K562 (cell line): Measurements from ENCODE around the gene DDR2. TPM values are rescaled to one million over a fixed set of nuclear protein-coding genes. Genes with fewer than 3 reads are reported as not detected.

ENCODE experiments used
- ATAC-seq: fragments of 200-7000 bp; cut with Tn5 transposase; 3 replicates; pipeline ENCODE4 v1.9.1; 2020; ENCODE audit warnings: moderate library complexity
- BruUV-seq: library from RNA; stranded (reverse); fragments of 400-500 nt; replicated peaks from 2 replicates; lab custom pipeline; 2021; lab: Mats Ljungman, UMichigan
- CTCF ChIA-PET: fragments of 300-600 bp; formaldehyde crosslinking; extraction: SDS; loops from one replicate; lab custom pipeline; 2021; ENCODE audit warnings: low intra/inter-chr PET ratio; lab: Yijun Ruan, JAX
- POLR2A ChIA-PET: fragments of 300-600, 350-650 bp; sonication (Branson Sonifier 250); formaldehyde crosslinking; extraction: SDS; loops from one replicate; lab custom pipeline; 2021; ENCODE audit warnings: antibody characterized with exemption, inconsistent platforms; lab: Yijun Ruan, JAX
- DNase-seq, 4 experiments: peaks; one replicate each; pipeline versions ENCODE4 v3.0.0 to v3.0.0-alpha.2; 2011 to 2018; ENCODE audit warnings: low spot score in 3 of 4, mixed read lengths in 3 of 4; ENCODE audit errors: extremely low read depth in 1 of 4
- FAIRE-seq: peaks from 2 replicates; lab custom pipeline; 2011; peaks lifted over from hg19 to GRCh38; lab: Jason Lieb, UNC
- H2AFZ ChIP-seq: 2 replicates; pipeline ENCODE4 v1.6.0; 2011; ENCODE audit warnings: low read depth, low read length, control low read depth, inconsistent platforms
- H3K27ac ChIP-seq: fragments of 200-600 bp; 3 replicates; pipeline ENCODE4 v1.8.0; 2011; ENCODE audit warnings: low read depth, mild to moderate bottlenecking, control low read depth, inconsistent platforms, low read length, moderate library complexity, mixed read lengths; ENCODE audit errors: extremely low read depth
- H3K27me3 ChIP-seq, 2 experiments: fragments of 300-600 bp in 1 of 2; 2 replicates in 1 of 2; 3 replicates in 1 of 2; pipeline versions ENCODE4 v1.6.0 to v1.8.0; 2011; ENCODE audit warnings: inconsistent platforms in 2 of 2, low read length in 2 of 2, mild to moderate bottlenecking in 1 of 2, mixed read lengths in 1 of 2, moderate library complexity in 1 of 2; ENCODE audit not compliant: control insufficient read depth in 2 of 2, insufficient read depth in 2 of 2
- H3K36me3 ChIP-seq: fragments of 300-600 bp; 3 replicates; pipeline ENCODE4 v1.8.0; 2011; ENCODE audit warnings: mild to moderate bottlenecking, low read length, inconsistent platforms; ENCODE audit not compliant: control insufficient read depth, insufficient read depth
- H3K4me1 ChIP-seq, 2 experiments: fragments of 200-600 bp in 1 of 2; replicated peaks in 1 of 2; 2 replicates in 1 of 2; 3 replicates in 1 of 2; pipeline versions ENCODE4 v1.5.1 to v1.8.0; 2011; ENCODE audit warnings: inconsistent platforms in 2 of 2, low read length in 2 of 2, mild to moderate bottlenecking in 1 of 2, mixed read lengths in 1 of 2, moderate library complexity in 1 of 2; ENCODE audit not compliant: control insufficient read depth in 2 of 2, insufficient read depth in 2 of 2
- H3K4me2 ChIP-seq: 2 replicates; pipeline ENCODE4 v1.6.1; 2011; ENCODE audit warnings: low read length, control low read depth, inconsistent platforms, mixed read lengths; ENCODE audit not compliant: insufficient read depth
- H3K4me3 ChIP-seq: fragments of 200-600 bp; sonication (generic), shearing (Covaris generic); 2 replicates; pipeline ENCODE4 v1.5.1; 2016; ENCODE audit warnings: control low read depth, inconsistent platforms
- H3K79me2 ChIP-seq: fragments of 200-600 bp; 3 replicates; pipeline ENCODE4 v1.8.0; 2011; ENCODE audit warnings: low read length, inconsistent platforms; ENCODE audit not compliant: control insufficient read depth, insufficient read depth
- H3K9ac ChIP-seq, 2 experiments: 2 replicates each; pipeline versions ENCODE4 v1.6.0 to v1.6.1; 2011; ENCODE audit warnings: low read depth in 2 of 2, low read length in 2 of 2, control low read depth in 1 of 2, inconsistent platforms in 1 of 2, mild to moderate bottlenecking in 1 of 2, mixed read lengths in 1 of 2; ENCODE audit not compliant: insufficient read depth in 1 of 2
- H3K9me1 ChIP-seq: one replicate; pipeline ENCODE4 v1.6.0; 2011; ENCODE audit warnings: inconsistent platforms, mild to moderate bottlenecking, low read length, moderate library complexity; ENCODE audit not compliant: control insufficient read depth, insufficient read depth
- H3K9me3 ChIP-seq: replicated peaks from 2 replicates; pipeline ENCODE4 v1.5.1; 2011; ENCODE audit warnings: low read depth, low read length, inconsistent platforms; ENCODE audit not compliant: control insufficient read depth, insufficient read depth
- H4K20me1 ChIP-seq: replicated peaks from 2 replicates; pipeline ENCODE4 v1.6.1; 2011; ENCODE audit warnings: low read length, inconsistent platforms, mixed read lengths; ENCODE audit not compliant: control insufficient read depth, insufficient read depth
- BRD4 ChIP-seq: fragments of 200-600 bp; sonication (generic); IDR thresholded peaks from 2 replicates; pipeline ENCODE4 v1.6.1; 2017; ENCODE audit warnings: inconsistent platforms
- DMBX1 ChIP-seq: fragments of 250-450 bp; sonication (Bioruptor Pico); IDR thresholded peaks from 2 replicates; pipeline ENCODE4 v1.8.0; 2022; ENCODE audit warnings: inconsistent platforms, mild to moderate bottlenecking, moderate library complexity, borderline replicate concordance
- HBP1 ChIP-seq: fragments of 450-650 bp; formaldehyde crosslinking; IDR thresholded peaks from 2 replicates; pipeline ENCODE4 v1.4.0; 2022; ENCODE audit warnings: missing genetic modification characterization
- HMG20B ChIP-seq: fragments of 250-450 bp; sonication (Bioruptor Pico); IDR thresholded peaks from 2 replicates; pipeline ENCODE4 v1.5.0; 2021; ENCODE audit warnings: mild to moderate bottlenecking
- NFXL1 ChIP-seq: fragments of 450-650 bp; formaldehyde crosslinking; IDR thresholded peaks from 2 replicates; pipeline ENCODE4 v1.4.0; 2021; ENCODE audit warnings: mild to moderate bottlenecking
- RFX7 ChIP-seq: fragments of 250-450 bp; sonication (Bioruptor Pico); IDR thresholded peaks from 2 replicates; pipeline ENCODE4 v1.5.1; 2021; ENCODE audit warnings: mild to moderate bottlenecking
- ZBTB34 ChIP-seq: fragments of 250-450 bp; sonication (Bioruptor Pico); IDR thresholded peaks from 2 replicates; pipeline ENCODE4 v1.8.0; 2021; ENCODE audit warnings: mild to moderate bottlenecking, moderate library complexity
- ZBTB7A ChIP-seq: IDR thresholded peaks from 2 replicates; pipeline ENCODE4 v1.6.1; 2011; ENCODE audit warnings: low read depth, mild to moderate bottlenecking, low read length, moderate library complexity, borderline replicate concordance; ENCODE audit not compliant: control insufficient read depth
- ZKSCAN1 ChIP-seq: fragments of 150-350 bp; IDR thresholded peaks from 2 replicates; pipeline ENCODE4 v1.6.1; 2016; ENCODE audit warnings: low read depth, low read length
- ZNF143 ChIP-seq: sonication (generic); formaldehyde crosslinking; IDR thresholded peaks from 2 replicates; pipeline ENCODE4 v1.9.0; 2022; ENCODE audit warnings: mild to moderate bottlenecking, missing genetic modification reagents
- ZZZ3 ChIP-seq: fragments of 450-650 bp; IDR thresholded peaks from 2 replicates; pipeline ENCODE4 v1.6.1; 2016; ENCODE audit warnings: antibody characterized with exemption, mild to moderate bottlenecking, moderate library complexity
- WGBS: fragments of 100-300 bp; shearing (Covaris generic); methylation state at CpG from one replicate; pipeline ENCODE4 v1.1.6; 2016; ENCODE audit warnings: low coverage, mixed read lengths; ENCODE audit not compliant: insufficient coverage; ENCODE audit errors: missing lambda C conversion rate; 5-methylcytosine and 5-hydroxymethylcytosine counted together
- in situ Hi-C: fragments of 300-500 bp; cut with MboI; formaldehyde crosslinking; loops from 4 replicates; pipeline ENCODE4 v1.15.0; 2018; ENCODE audit warnings: inconsistent platforms, mixed read lengths
- intact Hi-C: fragments of 100-400 bp; cut with micrococcal nuclease; formaldehyde crosslinking; loops from 2 replicates; pipeline ENCODE4 v1.14.2; 2022
- polyA plus RNA-seq, 8 experiments: library from polyadenylated mRNA; depleted of rRNA in 4 of 8; stranded (reverse) in 5 of 8; unstranded in 3 of 8; fragments of >200 nt; fragmentation: Nextera tagmentation in 2 of 8; fragmentation: Illumina TruSeq in 1 of 8; extraction: Ambion mirVana in 2 of 8; extraction: Trizol in 1 of 8; gene quantifications; 2 replicates each; pipeline versions ENCODE4 v1.2.1 to v1.2.3, GENCODE V29; 2011 to 2014; ENCODE audit warnings: inconsistent platforms in 1 of 8, missing spikeins in 1 of 8
- total RNA-seq, 7 experiments: library from RNA; depleted of rRNA in 6 of 7; stranded (reverse); fragments of >200 nt in 6 of 7; fragmentation: Illumina TruSeq in 2 of 7; extraction: Trizol in 2 of 7; gene quantifications; 2 replicates each; pipeline versions ENCODE4 v1.2.1 to v1.2.3, GENCODE V29; 2011 to 2021; ENCODE audit warnings: low replicate concordance in 1 of 7

DDR2 gene
- total and polyA plus RNA-seq, 9 of the 15 experiments (the other 6 are each of a cell fraction or from before 2014, with no cell fraction given), result 0.36 to 2.0 (median 1.1) TPM

GRCh38 chr1:162629651-162630050 lies 2.6 kb upstream of the DDR2 start:
- H3K9me1 ChIP-seq, result no peaks in the 10 kb centered on the region
- no peak overlapping the region for H3K4me2 ChIP-seq
- no peak overlapping the region for H3K9ac ChIP-seq
- no peaks in the 10 kb centered on the region for H3K79me2 ChIP-seq
- WGBS, result 50% methylated on average over 2 of the region's 2 CpGs
- no TSS peak for BruUV-seq
- ChIA-PET POLR2A (interaction anchor here (1.1 to 1.7 kb wide), 3 partner anchors 12 to 25 kb away, joined by 3 to 6 read pairs (median 4); no protein-coding TSS in a partner anchor), CTCF (no interaction called here)
- no peak for DNase-seq
- H3K4me3 ChIP-seq, result no peak overlapping the region
- in situ Hi-C loops, result loop anchor here (10.0 kb wide), 1 partner anchor 175 kb away; no protein-coding TSS in a partner anchor
- no peak for ATAC-seq
- H2AFZ ChIP-seq, result no peak overlapping the region
- H4K20me1 ChIP-seq, result no peaks in the 10 kb centered on the region
- TF ChIP-seq RFX7 (CRISPR knock-in tag), result no peak
- no peak for TF ChIP-seq BRD4
- no peak for TF ChIP-seq ZBTB7A
- no peak for TF ChIP-seq HBP1
- no peak for TF ChIP-seq ZKSCAN1
- no peak for TF ChIP-seq ZZZ3
- no peak for TF ChIP-seq ZNF143 (CRISPR knock-in tag)
- TF ChIP-seq NFXL1 (CRISPR knock-in tag), result no peak
- TF ChIP-seq DMBX1, result no peak
- no peak for TF ChIP-seq ZBTB34
- TF ChIP-seq HMG20B (CRISPR knock-in tag), result no peak
- no peaks in the 10 kb centered on the region for H3K36me3 ChIP-seq
- peaks cover 7 to 35% of the 10 kb centered on the region in 2 experiments for H3K4me1 ChIP-seq
- H3K27me3 ChIP-seq, result no peaks in the 10 kb centered on the region
- intact Hi-C loops, result loop anchor here (10.0 kb wide), 1 partner anchor 355 kb away; no protein-coding TSS in a partner anchor
- H3K9me3 ChIP-seq, result no peaks in the 10 kb centered on the region
- FAIRE-seq, result no peak
- no peak overlapping the region for H3K27ac ChIP-seq
